Esophagus (tissue), 2 donors: ENCODE data around the gene ANKS1A. TPM values are rescaled to one million over a fixed set of nuclear protein-coding genes. Genes with fewer than 3 reads are reported as not detected.

Experiments
- H3K27ac ChIP-seq, 2 donors: one replicate each; pipeline ENCODE4 v1.5.1; 2013; ENCODE audit warnings: low read depth in 2 of 2, mild to moderate bottlenecking in 2 of 2, inconsistent platforms in 1 of 2, low read length in 1 of 2, moderate library complexity in 1 of 2
- H3K27me3 ChIP-seq, 2 donors: one replicate each; pipeline ENCODE4 v1.6.1; 2013; ENCODE audit warnings: low read length in 2 of 2, control low read depth in 1 of 2, mild to moderate bottlenecking in 1 of 2; ENCODE audit not compliant: insufficient read depth in 2 of 2, control insufficient read depth in 1 of 2
- H3K36me3 ChIP-seq, 2 donors: one replicate each; pipeline ENCODE4 v1.6.1; 2013; ENCODE audit warnings: low read length in 1 of 2; ENCODE audit not compliant: control insufficient read depth in 2 of 2, insufficient read depth in 2 of 2
- H3K4me1 ChIP-seq, 2 donors: one replicate each; pipeline ENCODE4 v1.6.1; 2013; ENCODE audit warnings: low read length in 1 of 2; ENCODE audit not compliant: control insufficient read depth in 2 of 2, insufficient read depth in 2 of 2
- H3K4me3 ChIP-seq, 2 donors: one replicate each; pipeline ENCODE4 v1.5.1; 2013; ENCODE audit warnings: low read length in 2 of 2, mild to moderate bottlenecking in 2 of 2, low read depth in 1 of 2, moderate library complexity in 1 of 2
- H3K9me3 ChIP-seq, 2 donors: one replicate each; pipeline ENCODE4 v1.6.1; 2013; ENCODE audit warnings: mild to moderate bottlenecking in 2 of 2, low read depth in 1 of 2, low read length in 1 of 2, moderate library complexity in 1 of 2; ENCODE audit not compliant: control insufficient read depth in 2 of 2, insufficient read depth in 1 of 2
- WGBS, 2 donors: extraction: QIAGEN DNeasy Blood & Tissue Kit; methylation state at CpG; one replicate each; pipeline ENCODE4 v1.1.7; 2013; 5-methylcytosine and 5-hydroxymethylcytosine counted together
- polyA plus RNA-seq, 2 donors: library from polyadenylated mRNA; stranded (reverse); fragments of 200-250 nt; gene quantifications; one replicate each; pipeline ENCODE4 v1.2.3, GENCODE V29; 2013
- donor health status: healthy with polysubstance abuse.
- donor health status: Bipolar disorder and iron deficiency.

The ANKS1A gene
- polyA plus RNA-seq, 2 donors, result 6.3 to 7.7 TPM

GRCh38 chr6:34947561-34947960 lies 58.5 kb downstream of the ANKS1A start:
- Histone ChIP-seq H3K36me3 (no peaks in the 10 kb centered on the region), H3K4me1 (no peaks in the 10 kb centered on the region), H3K4me3 (no peak overlapping the region), H3K9me3 (no peaks in the 10 kb centered on the region), H3K27me3 (no peaks in the 10 kb centered on the region), H3K27ac (no peak overlapping the region)
- WGBS, 2 donors, result 74 to 85% methylated on average over 1 of the region's 1 CpG

- H3K27me3 ChIP-seq, result no peaks in the 10 kb centered on the region
- 93 to 94% methylated on average over 3 of the region's 3 CpGs for WGBS, 2 donors
- H3K36me3 ChIP-seq, result no peaks in the 10 kb centered on the region
- H3K4me1 ChIP-seq, result no peaks in the 10 kb centered on the region
- H3K9me3 ChIP-seq, result no peaks in the 10 kb centered on the region
- no peak overlapping the region for H3K27ac ChIP-seq
- H3K4me3 ChIP-seq, result no peak overlapping the region
These were observed 60.6 kb downstream of the ANKS1A start for GRCh38 chr6:34949636-34950035.

GRCh38 chr6:34950849-34951248 lies 61.8 kb downstream of the ANKS1A start:
- no peak overlapping the region for H3K4me3 ChIP-seq
- 90 to 91% methylated on average over 5 of the region's 5 CpGs for WGBS, 2 donors
- H3K27ac ChIP-seq, result no peak overlapping the region
- H3K9me3 ChIP-seq, result no peaks in the 10 kb centered on the region
- H3K4me1 ChIP-seq, result no peaks in the 10 kb centered on the region
- no peaks in the 10 kb centered on the region for H3K27me3 ChIP-seq
- no peaks in the 10 kb centered on the region for H3K36me3 ChIP-seq

GRCh38 chr6:34951731-34952130 lies 62.7 kb downstream of the ANKS1A start:
- no peaks in the 10 kb centered on the region for H3K27me3 ChIP-seq
- H3K9me3 ChIP-seq, result no peaks in the 10 kb centered on the region
- H3K4me1 ChIP-seq, result peaks cover 0 to under 1% of the 10 kb centered on the region in 2 donors
- no peak overlapping the region for H3K27ac ChIP-seq
- no peak overlapping the region for H3K4me3 ChIP-seq
- 94 to 95% methylated on average over 4 of the region's 4 CpGs for WGBS, 2 donors
- H3K36me3 ChIP-seq, result no peaks in the 10 kb centered on the region

GRCh38 chr6:34953061-34954025 lies 64.3 kb downstream of the ANKS1A start:
- Histone ChIP-seq H3K9me3 (no peaks in the 10 kb centered on the region), H3K36me3 (peaks cover 0 to 2% of the 10 kb centered on the region in 2 donors), H3K27me3 (no peaks in the 10 kb centered on the region), H3K27ac (no peak overlapping the region), H3K4me3 (no peak overlapping the region), H3K4me1 (peaks cover 0 to 2% of the 10 kb centered on the region in 2 donors)
- 55 to 64% methylated on average over 2 of the region's 2 CpGs for WGBS, 2 donors

- Histone ChIP-seq H3K27ac (no peak overlapping the region), H3K4me1 (peaks cover 1 to 4% of the 10 kb centered on the region in 2 donors), H3K27me3 (no peaks in the 10 kb centered on the region), H3K9me3 (no peaks in the 10 kb centered on the region), H3K36me3 (peaks cover 0 to 2% of the 10 kb centered on the region in 2 donors), H3K4me3 (no peak overlapping the region)
- WGBS, 2 donors, result 72% methylated on average over 3 of the region's 3 CpGs
These were observed 66.4 kb downstream of the ANKS1A start for GRCh38 chr6:34955442-34955841.

GRCh38 chr6:34957231-34957783 lies 68.3 kb downstream of the ANKS1A start:
- H3K27ac ChIP-seq, result no peak overlapping the region
- no peaks in the 10 kb centered on the region for H3K27me3 ChIP-seq
- H3K36me3 ChIP-seq, result peaks cover 0 to 2% of the 10 kb centered on the region in 2 donors
- WGBS, 2 donors, result 61 to 70% methylated on average over 2 of the region's 2 CpGs
- H3K4me1 ChIP-seq, result peaks cover 1 to 4% of the 10 kb centered on the region in 2 donors
- no peaks in the 10 kb centered on the region for H3K9me3 ChIP-seq
- H3K4me3 ChIP-seq, result no peak overlapping the region

- no peak overlapping the region for H3K27ac ChIP-seq
- H3K4me3 ChIP-seq, result no peak overlapping the region
- peaks cover 0 to 2% of the 10 kb centered on the region in 2 donors for H3K36me3 ChIP-seq
- peaks cover 1 to 4% of the 10 kb centered on the region in 2 donors for H3K4me1 ChIP-seq
- H3K9me3 ChIP-seq, result no peaks in the 10 kb centered on the region
- 79 to 84% methylated on average over 2 of the region's 2 CpGs for WGBS, 2 donors
- no peaks in the 10 kb centered on the region for H3K27me3 ChIP-seq
These were observed 69.7 kb downstream of the ANKS1A start for GRCh38 chr6:34958734-34959133.

GRCh38 chr6:34959224-34959623 lies 70.2 kb downstream of the ANKS1A start:
- H3K27ac ChIP-seq, result no peak overlapping the region
- no peaks in the 10 kb centered on the region for H3K9me3 ChIP-seq
- H3K4me1 ChIP-seq, result peaks cover 1 to 4% of the 10 kb centered on the region in 2 donors
- no peak overlapping the region for H3K4me3 ChIP-seq
- peaks cover 0 to 2% of the 10 kb centered on the region in 2 donors for H3K36me3 ChIP-seq
- H3K27me3 ChIP-seq, result no peaks in the 10 kb centered on the region
